ENCODE data around the gene IGF1. TPM values are rescaled to one million over a fixed set of nuclear protein-coding genes. Genes with fewer than 3 reads are reported as not detected.
A peak's percentile ranks its signal among the peaks of the same experiment; 100 is the strongest.

Gene IGF1
- total RNA-seq, 2 donors from 2014 or later: 1.0 TPM; not detected in 1

- Mint-ChIP-seq H3K4me3 (no peak overlapping the region), H3K27me3 (no peaks in the 10 kb centered on the region), H3K36me3 (ENCODE audit: low read depth) (no peaks in the 10 kb centered on the region), H3K4me1 (no peaks in the 10 kb centered on the region), H3K27ac (no peak overlapping the region), H3K9me3 (no peaks in the 10 kb centered on the region)
- ATAC-seq (replicated peaks): no peak
These were observed 42.9 kb downstream of the IGF1 start for GRCh38 chr12:102437511-102437910.

- Mint-ChIP-seq H3K9me3 (no peaks in the 10 kb centered on the region), H3K27me3 (no peaks in the 10 kb centered on the region), H3K36me3 (ENCODE audit: low read depth) (no peaks in the 10 kb centered on the region), H3K27ac (no peak overlapping the region), H3K4me3 (no peak overlapping the region), H3K4me1 (no peaks in the 10 kb centered on the region)
- no peak for ATAC-seq (replicated peaks)
These were observed 43.5 kb downstream of the IGF1 start for GRCh38 chr12:102436867-102437266.

- no peak overlapping the region for H3K4me3 Mint-ChIP-seq
- H3K27ac Mint-ChIP-seq: no peak overlapping the region
- H3K4me1 Mint-ChIP-seq: no peaks in the 10 kb centered on the region
- no peaks in the 10 kb centered on the region for H3K36me3 Mint-ChIP-seq (ENCODE audit: low read depth)
- ATAC-seq (replicated peaks): no peak
- no peaks in the 10 kb centered on the region for H3K9me3 Mint-ChIP-seq
- no peaks in the 10 kb centered on the region for H3K27me3 Mint-ChIP-seq
These were observed 44.4 kb downstream of the IGF1 start for GRCh38 chr12:102435827-102436436.

- no peaks in the 10 kb centered on the region for H3K27me3 Mint-ChIP-seq
- ATAC-seq (replicated peaks): no peak
- H3K36me3 Mint-ChIP-seq (ENCODE audit: low read depth): no peaks in the 10 kb centered on the region
- H3K4me3 Mint-ChIP-seq: no peak overlapping the region
- no peaks in the 10 kb centered on the region for H3K9me3 Mint-ChIP-seq
- H3K4me1 Mint-ChIP-seq: no peaks in the 10 kb centered on the region
- no peak overlapping the region for H3K27ac Mint-ChIP-seq
These were observed 47.1 kb downstream of the IGF1 start for GRCh38 chr12:102433304-102433703.

- Mint-ChIP-seq H3K27me3 (no peaks in the 10 kb centered on the region), H3K4me1 (no peaks in the 10 kb centered on the region), H3K9me3 (no peaks in the 10 kb centered on the region), H3K4me3 (no peak overlapping the region), H3K27ac (no peak overlapping the region), H3K36me3 (ENCODE audit: low read depth) (no peaks in the 10 kb centered on the region)
- ATAC-seq (replicated peaks): no peak
These were observed 49.7 kb downstream of the IGF1 start for GRCh38 chr12:102430661-102431060.

- Mint-ChIP-seq H3K4me3 (no peak overlapping the region), H3K36me3 (ENCODE audit: low read depth) (no peaks in the 10 kb centered on the region), H3K27me3 (no peaks in the 10 kb centered on the region), H3K9me3 (no peaks in the 10 kb centered on the region), H3K27ac (no peak overlapping the region), H3K4me1 (no peaks in the 10 kb centered on the region)
- no peak for ATAC-seq (replicated peaks)
These were observed 50.9 kb downstream of the IGF1 start for GRCh38 chr12:102429211-102430154.

GRCh38 chr12:102427543-102427941 is 52.8 kb downstream of the IGF1 start:
- no peaks in the 10 kb centered on the region for H3K36me3 Mint-ChIP-seq (ENCODE audit: low read depth)
- H3K27me3 Mint-ChIP-seq: peaks cover 2% of the 10 kb centered on the region
- H3K27ac Mint-ChIP-seq: no peak overlapping the region
- no peaks in the 10 kb centered on the region for H3K9me3 Mint-ChIP-seq
- no peak for ATAC-seq (replicated peaks)
- H3K4me1 Mint-ChIP-seq: no peaks in the 10 kb centered on the region
- no peak overlapping the region for H3K4me3 Mint-ChIP-seq

GRCh38 chr12:102426599-102427542 is 53.5 kb downstream of the IGF1 start:
- no peak for ATAC-seq (replicated peaks)
- Mint-ChIP-seq H3K4me3 (no peak overlapping the region), H3K4me1 (no peaks in the 10 kb centered on the region), H3K9me3 (no peaks in the 10 kb centered on the region), H3K27ac (no peak overlapping the region), H3K27me3 (peaks cover 2% of the 10 kb centered on the region), H3K36me3 (ENCODE audit: low read depth) (no peaks in the 10 kb centered on the region)

GRCh38 chr12:102425109-102426039 is 55.0 kb downstream of the IGF1 start:
- ATAC-seq (replicated peaks): no peak
- no peaks in the 10 kb centered on the region for H3K4me1 Mint-ChIP-seq
- no peaks in the 10 kb centered on the region for H3K9me3 Mint-ChIP-seq
- peaks cover 2% of the 10 kb centered on the region for H3K27me3 Mint-ChIP-seq
- H3K36me3 Mint-ChIP-seq (ENCODE audit: low read depth): no peaks in the 10 kb centered on the region
- no peak overlapping the region for H3K4me3 Mint-ChIP-seq
- no peak overlapping the region for H3K27ac Mint-ChIP-seq

GRCh38 chr12:102423462-102423861 is 56.9 kb downstream of the IGF1 start:
- Mint-ChIP-seq H3K9me3 (no peaks in the 10 kb centered on the region), H3K27ac (no peak overlapping the region), H3K4me1 (no peaks in the 10 kb centered on the region), H3K36me3 (ENCODE audit: low read depth) (no peaks in the 10 kb centered on the region), H3K4me3 (no peak overlapping the region), H3K27me3 (peaks cover 5% of the 10 kb centered on the region)
- no peak for ATAC-seq (replicated peaks)

- H3K4me3 Mint-ChIP-seq: no peak overlapping the region
- H3K4me1 Mint-ChIP-seq: no peaks in the 10 kb centered on the region
- H3K36me3 Mint-ChIP-seq (ENCODE audit: low read depth): no peaks in the 10 kb centered on the region
- ATAC-seq (replicated peaks): peak; percentile 66
- H3K27ac Mint-ChIP-seq: no peak overlapping the region
- peaks cover 5% of the 10 kb centered on the region for H3K27me3 Mint-ChIP-seq
- no peaks in the 10 kb centered on the region for H3K9me3 Mint-ChIP-seq
These were observed 58.4 kb downstream of the IGF1 start for GRCh38 chr12:102421802-102422583.

GRCh38 chr12:102419094-102419764 is 61.1 kb downstream of the IGF1 start:
- peaks cover 3% of the 10 kb centered on the region for H3K9me3 Mint-ChIP-seq
- H3K36me3 Mint-ChIP-seq (ENCODE audit: low read depth): no peaks in the 10 kb centered on the region
- H3K4me3 Mint-ChIP-seq: no peak overlapping the region
- peaks cover 5% of the 10 kb centered on the region for H3K27me3 Mint-ChIP-seq
- H3K4me1 Mint-ChIP-seq: no peaks in the 10 kb centered on the region
- H3K27ac Mint-ChIP-seq: no peak overlapping the region
- no peak for ATAC-seq (replicated peaks)

Data from activated T-helper 17 cell treated with anti-CD3 and anti-CD28 coated beads, Interleukin-2, amount 50 U/mL, for 72 hours (primary cell).